ENCODE results near the gene SH3BGR. TPM values are rescaled to one million over a fixed set of nuclear protein-coding genes. Genes with fewer than 3 reads are reported as not detected.

The SH3BGR gene
- total and polyA plus RNA-seq, 2 of the 8 experiments (the other 6 are each of a cell fraction or from before 2014, with no cell fraction given) = 2.1 to 5.9 TPM

DNA sequence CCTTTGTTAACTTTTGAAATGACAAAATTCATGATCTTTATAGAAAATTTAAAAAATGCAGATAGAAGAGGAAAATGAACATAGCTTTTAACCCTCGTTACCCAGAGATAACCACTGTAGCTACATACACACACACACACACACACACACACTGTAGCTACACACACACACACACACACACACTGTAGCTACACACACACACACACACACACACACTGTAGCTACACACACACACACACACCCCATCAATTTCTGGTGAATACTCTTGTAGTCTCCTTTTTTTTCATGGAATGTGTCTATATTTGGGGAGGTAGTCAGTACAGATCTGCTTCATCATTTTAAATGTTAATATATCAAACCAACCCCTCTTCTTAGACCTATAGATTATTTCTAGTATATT lies 58.5 kb downstream of the SH3BGR start:
- POLR2A ChIA-PET (ENCODE audit: partially characterized antibody) = no interaction called here

More for the DNA sequence above, 58.5 kb downstream of the SH3BGR start:
- Histone ChIP-seq H3K4ac (replicated peaks; ENCODE audit: insufficient read length, low read depth, low read length) (no peak overlapping the region), H3K56ac (replicated peaks; ENCODE audit: insufficient read length, low read depth, low read length) (no peak overlapping the region), H3K18ac (ENCODE audit: extremely low read depth, low read length) (no peak overlapping the region), H3K9ac (replicated peaks in 1 of 4; ENCODE audit: extremely low read depth in 1 of 4, low read depth in 3 of 4, low read length in 3 of 4) (no peak overlapping the region), H3K79me2 (ENCODE audit: control insufficient read depth in 1 of 2, insufficient read depth in 2 of 2, low read length in 2 of 2) (no peaks in the 10 kb centered on the region), H2BK15ac (ENCODE audit: low read length) (no peak overlapping the region), H2BK5ac (ENCODE audit: low read depth, low read length) (no peak overlapping the region), H3K4me3 (ENCODE audit: extremely low read depth in 1 of 4, insufficient read depth in 2 of 4, low read depth in 3 of 4, low read length in 4 of 4) (no peak overlapping the region), H3K9me3 (ENCODE audit: insufficient read depth in 2 of 2, low read depth in 1 of 2, low read length in 1 of 2) (no peaks in the 10 kb centered on the region), H2AFZ (ENCODE audit: low read length) (no peak overlapping the region), H3K4me2 (ENCODE audit: insufficient read depth in 1 of 2, low read depth in 2 of 2, low read length in 2 of 2) (no peak overlapping the region), H3K79me1 (ENCODE audit: low read depth, low read length) (no peaks in the 10 kb centered on the region), H4K8ac (ENCODE audit: extremely low read depth, insufficient read depth, low read length) (no peak overlapping the region), H3K23ac (ENCODE audit: insufficient read length) (no peak overlapping the region), H2BK12ac (ENCODE audit: low read depth, low read length) (no peak overlapping the region), H2BK20ac (ENCODE audit: low read length) (no peak overlapping the region), H4K5ac (ENCODE audit: insufficient read length, low read depth, low read length) (no peak overlapping the region), H3K27ac (ENCODE audit: low read depth, low read length) (no peak overlapping the region), H3K36me3 (ENCODE audit: control insufficient read depth in 2 of 4, insufficient read depth in 4 of 4, low read length in 3 of 4) (no peaks in the 10 kb centered on the region; a peak in 1 of 8 replicates), H3K4me1 (replicated peaks in 1 of 4; ENCODE audit: control insufficient read depth in 3 of 4, insufficient read depth in 4 of 4, low read length in 3 of 4) (no peaks in the 10 kb centered on the region; a peak in 1 of 7 replicates), H3K27me3 (replicated peaks in 1 of 4; ENCODE audit: control insufficient read depth in 3 of 4, extremely low read depth in 1 of 4, insufficient read depth in 3 of 4, low read length in 3 of 4) (no peaks in the 10 kb centered on the region), H2AK5ac (ENCODE audit: low read depth, low read length) (no peak overlapping the region), H3K14ac (ENCODE audit: insufficient read length) (no peak overlapping the region), H3K23me2 (ENCODE audit: low read depth, low read length) (peaks cover 6% of the 10 kb centered on the region), H4K20me1 (replicated peaks in 1 of 2; ENCODE audit: control insufficient read depth in 1 of 2, insufficient read depth in 2 of 2, low read length in 2 of 2) (peaks cover 0 to 4% of the 10 kb centered on the region in 2 experiments), H4K91ac (replicated peaks; ENCODE audit: insufficient read length, low read length) (no peak overlapping the region), H2BK120ac (replicated peaks; ENCODE audit: low read depth, low read length) (no peak overlapping the region)
- 100% methylated on average over 1 of the region's 1 CpG; no CpG with 5 or more reads in 1 of the 2 experiments for WGBS, 2 experiments (ENCODE audit: extremely low coverage in 1 of 2, insufficient coverage in 1 of 2, insufficient read length in 1 of 2, insufficient replicate concordance in 2 of 2, low coverage in 1 of 2, low lambda C conversion rate in 2 of 2, missing lambda C conversion rate in 1 of 2)
- FAIRE-seq (no peak), DNase-seq (ENCODE audit: low read depth in 1 of 2, low spot score in 2 of 2) (no peak)
- no peak for TF ChIP-seq NRF1 (IDR thresholded peaks at IDR 0.05; ENCODE audit: low read depth, low read length)
- no peak for TF ChIP-seq SIN3A (conservative IDR thresholded peaks at IDR 0.05 in 1 of 2, IDR thresholded peaks at IDR 0.05 in 1 of 2; ENCODE audit: low read depth in 1 of 2, low read length in 2 of 2)
- no peak for TF ChIP-seq GTF2F1 (IDR thresholded peaks at IDR 0.05; ENCODE audit: borderline replicate concordance, low read depth, low read length)
- TF ChIP-seq CBX8 (IDR thresholded peaks at IDR 0.05; ENCODE audit: borderline replicate concordance, low read depth, low read length) = no peak
- CTCF ChIA-PET (ENCODE audit: partially characterized antibody) = interaction anchor here (1.3 kb wide), 1 partner anchor 104 kb away, joined by 5 read pairs; no protein-coding TSS in a partner anchor
